Activated CD4-positive, CD25-positive, alpha-beta regulatory T cell treated with anti-CD3 and anti-CD28 coated beads, Interleukin-2, amount 50 U/mL, for 16 hours (primary cell): ENCODE measurements around the gene NME5.
"Not testable (repeated sequence)": the region's sequence is repeated elsewhere in the genome, so short reads cannot be mapped to it uniquely, and the experiment has no call there.

ENCODE experiments used
- DNase-seq: peaks from one replicate; pipeline ENCODE4 v3.0.0-alpha.2; 2020; ENCODE audit warnings: low read depth, low spot score

Gene NME5, protein sequence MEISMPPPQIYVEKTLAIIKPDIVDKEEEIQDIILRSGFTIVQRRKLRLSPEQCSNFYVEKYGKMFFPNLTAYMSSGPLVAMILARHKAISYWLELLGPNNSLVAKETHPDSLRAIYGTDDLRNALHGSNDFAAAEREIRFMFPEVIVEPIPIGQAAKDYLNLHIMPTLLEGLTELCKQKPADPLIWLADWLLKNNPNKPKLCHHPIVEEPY

DNA sequence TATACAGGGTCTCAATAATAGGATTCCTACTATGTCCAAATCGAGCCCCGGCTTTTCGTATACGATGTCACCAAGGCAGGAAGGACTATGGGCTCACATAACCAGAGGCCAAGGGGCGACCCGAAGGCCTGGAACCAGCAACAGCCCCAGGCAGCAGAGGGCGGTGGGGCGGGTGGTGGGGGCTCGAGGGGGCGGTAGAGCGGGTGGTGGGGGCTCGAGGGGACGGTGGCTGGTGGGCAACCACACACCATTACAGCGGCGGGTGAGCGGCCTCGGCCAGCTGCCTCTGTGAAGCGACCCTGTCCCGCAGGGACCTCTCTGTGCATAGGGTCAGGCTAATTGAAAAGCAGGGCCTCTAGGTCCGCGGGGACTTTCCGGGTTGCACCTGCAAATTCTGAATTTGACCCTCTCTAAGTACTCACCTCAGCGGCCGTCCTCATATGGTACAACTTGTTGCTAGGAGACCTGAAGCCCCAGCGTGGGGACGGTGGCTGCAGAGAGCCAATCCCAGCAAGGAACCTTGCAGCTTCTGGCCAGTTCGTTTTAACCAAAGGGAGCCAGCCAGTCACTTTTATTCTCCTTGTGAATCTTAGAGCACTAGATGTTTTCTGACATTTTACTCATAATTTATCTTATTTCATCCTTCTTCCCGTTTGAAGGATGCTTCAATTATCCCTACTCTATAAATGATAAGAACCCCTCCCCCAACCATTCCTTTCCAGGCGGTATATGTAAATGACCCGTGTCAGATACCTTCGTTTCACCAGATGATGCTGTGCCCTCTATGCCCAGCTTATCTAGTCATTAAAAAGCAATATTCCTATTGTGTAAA lies at the start of gene NME5:
NME5 (minus strand) TSS at position 480 of the 832 bp plus-strand sequence. CDS start 648 bp downstream, outside the sequence.
- no peak for DNase-seq

GRCh38 chr5:138188626-138189025 lies 49.4 kb upstream of the NME5 start:
- DNase-seq: no peak

- no peak for DNase-seq
These were observed 46.8 kb upstream of the NME5 start for GRCh38 chr5:138186002-138186447.

DNA sequence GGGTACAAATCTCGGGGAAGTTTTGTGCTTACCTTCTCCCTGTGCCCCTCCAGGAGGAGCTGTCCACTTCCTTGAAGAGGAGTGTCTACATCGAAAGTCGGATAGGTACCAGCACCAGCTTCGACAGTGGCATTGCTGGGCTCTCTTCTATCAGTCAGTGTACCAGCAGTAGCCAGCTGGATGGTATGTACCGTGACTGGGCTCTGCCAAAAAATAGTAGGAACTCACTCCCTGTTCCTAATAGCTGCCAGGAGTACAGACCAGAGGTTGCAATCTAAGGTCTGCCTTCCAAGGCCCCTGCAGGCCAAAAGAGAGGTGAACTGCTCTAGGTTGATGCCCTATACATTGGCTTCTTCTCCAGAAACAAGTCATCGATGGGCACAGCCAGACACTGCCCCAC lies 43.6 kb upstream of the NME5 start:
- no peak for DNase-seq

DNA sequence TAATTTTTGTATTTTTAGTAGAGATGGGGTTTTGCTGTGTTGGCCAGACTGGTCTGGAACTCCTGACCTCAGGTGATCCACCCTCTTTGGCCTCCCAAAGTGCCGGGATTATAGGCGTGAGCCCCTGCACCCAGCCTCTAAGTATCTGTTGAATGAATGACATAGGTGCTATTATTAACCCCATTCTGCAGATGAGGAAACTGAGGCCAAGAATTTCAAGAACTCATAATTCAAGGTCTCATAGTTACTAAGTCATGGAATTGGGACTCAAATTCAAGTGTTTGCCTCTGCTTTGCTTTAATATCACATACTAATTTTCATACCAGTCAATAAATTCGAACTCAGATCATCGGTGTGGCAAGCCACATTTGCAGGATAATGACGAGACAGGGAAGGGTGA lies 41.6 kb upstream of the NME5 start:
- DNase-seq: no peak

DNA sequence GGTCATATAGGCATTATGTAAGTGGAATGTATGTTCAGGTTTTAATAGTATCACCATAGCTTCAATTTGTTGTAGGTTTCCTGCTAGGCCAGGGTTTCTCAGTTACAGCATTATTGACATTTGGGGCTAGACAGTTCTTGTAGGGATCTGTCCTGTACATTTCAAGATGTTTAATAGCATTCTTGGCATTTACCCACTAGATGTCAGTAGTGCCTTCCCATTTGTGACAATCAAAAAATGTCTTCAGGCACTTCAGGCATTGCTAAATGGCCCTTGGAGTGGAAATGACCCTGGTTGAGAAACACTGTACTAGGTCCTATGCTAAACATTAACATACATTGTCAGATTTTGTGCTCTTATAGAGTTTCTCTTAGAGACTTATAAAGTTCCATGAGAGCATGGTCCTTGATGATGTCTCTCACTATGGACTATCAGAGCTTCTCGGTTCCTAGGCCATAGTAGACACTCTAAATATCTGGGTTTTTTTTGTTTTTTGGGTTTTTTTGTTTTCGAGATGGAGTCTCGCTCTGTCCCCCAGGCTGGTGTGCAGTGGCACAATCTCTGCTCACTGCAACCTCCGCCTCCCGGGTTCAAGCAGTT lies 41.1 kb upstream of the NME5 start:
- no peak for DNase-seq

DNA sequence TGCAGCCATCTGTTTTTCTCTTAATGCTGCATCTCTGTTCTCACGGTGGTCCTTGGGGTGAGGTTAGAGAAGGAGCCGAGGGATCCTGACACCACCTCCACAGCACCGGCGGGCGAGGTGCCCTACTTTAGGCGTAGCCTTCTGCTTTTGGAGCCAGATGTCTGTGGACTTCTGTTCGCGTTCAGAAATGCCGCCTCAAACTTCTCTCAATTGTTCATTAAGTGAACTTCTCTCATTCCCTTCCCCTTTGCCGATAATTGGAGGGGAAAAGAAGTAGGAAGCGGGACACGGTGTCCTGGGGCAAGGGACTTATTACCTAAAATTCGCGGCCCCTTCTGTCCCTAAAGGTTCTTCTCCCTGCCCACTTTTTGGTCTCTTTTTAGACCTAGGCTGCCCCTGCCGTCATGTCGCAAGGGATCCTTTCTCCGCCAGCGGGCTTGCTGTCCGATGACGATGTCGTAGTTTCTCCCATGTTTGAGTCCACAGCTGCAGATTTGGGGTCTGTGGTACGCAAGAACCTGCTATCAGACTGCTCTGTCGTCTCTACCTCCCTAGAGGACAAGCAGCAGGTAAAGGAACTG lies 40.1 kb upstream of the NME5 start:
- DNase-seq: no peak

DNA sequence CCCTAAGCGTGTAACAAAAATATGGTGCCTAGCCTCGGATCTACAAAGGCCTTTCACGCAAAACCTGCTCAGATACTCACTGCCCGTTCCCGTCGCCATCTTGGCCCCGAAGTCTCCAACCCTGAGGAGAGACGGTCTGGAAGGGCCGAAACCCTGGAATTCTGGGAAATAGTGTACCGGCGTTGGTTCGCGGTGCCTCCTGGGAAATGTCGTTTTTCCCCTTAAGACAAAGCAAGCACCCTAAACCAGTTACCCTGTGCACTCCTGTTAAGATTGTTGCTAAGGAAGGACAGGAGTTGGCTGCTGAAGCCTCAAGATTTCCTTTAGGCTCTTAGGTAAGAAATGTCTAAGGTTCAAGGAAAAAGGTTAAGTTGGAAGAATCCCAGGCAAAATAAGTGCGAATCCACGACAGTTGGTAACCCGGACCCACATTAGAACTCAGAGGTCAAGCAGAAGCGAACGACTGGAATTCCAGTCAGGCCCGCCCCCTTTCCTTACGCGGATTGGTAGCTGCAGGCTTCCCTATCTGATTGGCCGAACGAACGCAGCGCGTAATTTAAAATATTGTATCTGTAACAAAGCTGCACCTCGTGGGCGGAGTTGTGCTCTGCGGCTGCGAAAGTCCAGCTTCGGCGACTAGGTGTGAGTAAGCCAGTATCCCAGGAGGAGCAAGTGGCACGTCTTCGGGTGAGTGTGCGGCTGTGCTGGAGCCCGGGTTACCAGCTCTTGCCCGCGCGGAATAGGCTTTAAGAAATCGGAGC lies 39.5 kb upstream of the NME5 start, which contains the start of the genes BRD8 and KIF20A:
BRD8 (minus strand) TSS at position 115 of the 761 bp plus-strand sequence; CDS start at position 99, 16 bp downstream.
KIF20A (plus strand) TSS at position 597 of the 761 bp plus-strand sequence. CDS start 569 bp downstream, outside the sequence.
- peak; percentile 80 for DNase-seq

DNA sequence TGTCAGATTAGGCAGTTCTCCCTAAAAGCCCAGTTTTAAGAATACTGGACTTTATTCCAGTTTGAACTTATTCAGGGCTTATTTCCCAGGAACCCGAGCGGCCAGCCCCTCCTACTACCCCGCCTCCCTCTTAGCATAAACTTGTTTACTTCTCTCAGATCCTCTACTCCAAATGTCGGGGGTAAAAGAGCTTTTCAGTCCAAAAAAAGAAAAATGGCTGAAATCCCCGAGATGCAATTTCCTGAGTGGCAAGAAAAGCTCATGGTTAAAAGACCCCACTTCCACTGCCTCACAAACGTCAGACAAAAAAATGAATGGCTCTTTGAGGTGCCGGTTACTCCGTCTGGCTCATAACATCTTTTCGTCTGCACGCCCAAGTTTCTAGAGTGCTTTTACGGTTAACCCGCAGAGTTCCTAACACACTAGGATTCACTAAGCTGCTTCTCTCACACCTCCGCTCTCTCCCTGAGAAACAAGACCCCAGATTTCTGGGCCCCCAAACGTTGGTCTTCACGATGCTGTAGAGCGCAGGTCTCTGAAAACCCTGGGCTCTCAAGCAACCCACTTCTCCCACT lies 38.8 kb upstream of the NME5 start:
- no peak for DNase-seq

DNA sequence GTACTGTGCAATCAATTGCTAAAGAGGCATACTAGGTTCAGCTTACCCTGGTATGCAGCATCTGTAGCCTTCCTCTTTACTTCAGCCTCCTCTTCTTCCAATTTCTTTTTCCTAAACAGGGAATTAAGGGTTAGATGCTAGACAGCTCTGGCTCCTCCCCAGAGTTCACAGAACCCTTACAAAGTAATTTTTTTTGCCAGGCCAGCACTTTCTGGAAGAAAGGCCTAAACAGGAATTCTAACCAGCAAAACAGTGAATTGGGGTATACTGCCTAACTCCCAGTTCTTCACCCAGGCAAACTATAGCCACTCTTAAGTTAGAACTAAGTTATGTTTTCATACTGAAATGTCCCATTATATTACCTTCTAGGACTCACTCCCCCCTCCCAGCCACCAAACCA lies 31.1 kb upstream of the NME5 start:
- DNase-seq: no peak

- no peak for DNase-seq
These were observed 29.9 kb upstream of the NME5 start for GRCh38 chr5:138169124-138169523.

DNA sequence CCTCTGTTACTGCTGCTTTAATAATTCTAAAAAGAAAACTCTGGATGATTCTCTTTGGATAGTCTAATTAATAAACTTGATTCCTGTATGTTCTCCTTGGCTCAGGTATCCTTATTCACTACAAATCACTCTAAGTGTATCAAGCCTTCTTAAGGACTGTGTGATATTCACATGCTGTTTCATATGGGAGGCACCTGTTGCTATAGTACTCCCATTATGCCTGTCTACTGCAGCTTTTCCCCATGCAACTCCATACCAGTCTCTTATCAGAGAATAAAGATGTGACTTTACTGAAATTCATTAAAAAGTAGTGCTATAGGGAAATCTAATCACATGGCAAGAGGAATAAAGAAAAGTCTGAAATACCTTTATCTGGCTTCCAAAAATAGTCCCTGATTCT lies 24.5 kb upstream of the NME5 start:
- no peak for DNase-seq

GRCh38 chr5:138160706-138161105 lies 21.5 kb upstream of the NME5 start:
- DNase-seq: no peak

DNA sequence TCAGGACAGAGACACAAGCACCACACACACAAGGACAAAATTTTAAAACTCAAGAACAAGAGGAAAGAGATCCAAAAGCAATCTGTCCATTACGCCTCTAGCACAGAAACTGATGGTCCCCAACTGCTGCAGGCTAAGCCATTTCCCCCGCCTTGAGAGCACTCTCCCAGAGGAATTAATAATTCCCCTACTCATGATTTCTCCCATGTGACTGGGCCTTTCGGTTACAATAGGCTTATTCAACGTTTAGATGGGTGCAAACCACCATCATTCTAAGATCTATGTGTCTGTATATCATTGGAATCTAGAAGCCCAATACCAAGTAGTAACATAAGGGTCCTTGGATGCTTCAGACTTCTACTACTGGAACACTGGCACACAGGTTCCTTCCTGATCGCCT lies 20.4 kb upstream of the NME5 start:
- DNase-seq: no peak

- no peak for DNase-seq
These were observed 18.4 kb upstream of the NME5 start for GRCh38 chr5:138157626-138158025.

GRCh38 chr5:138155977-138156376 lies 16.7 kb upstream of the NME5 start:
- not testable (repeated sequence) for DNase-seq

DNA sequence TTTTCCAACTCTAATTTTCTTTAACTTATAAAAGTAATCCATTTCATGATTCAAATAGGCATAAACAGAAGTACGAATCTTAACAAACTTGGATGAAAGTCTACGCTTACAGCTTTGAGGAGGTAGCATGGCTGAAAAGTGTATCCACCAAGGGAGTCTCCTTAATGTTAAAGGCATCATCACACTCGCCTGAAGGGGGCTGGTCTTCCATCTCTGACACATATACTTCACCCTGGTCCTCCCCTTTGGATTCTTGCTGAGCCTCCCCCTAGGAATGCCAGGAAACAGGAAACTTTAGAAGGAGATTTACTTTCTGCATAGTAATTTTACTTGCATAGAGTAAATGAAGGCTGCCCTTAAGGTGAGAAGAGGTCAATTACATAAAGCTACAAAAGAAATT lies 10.3 kb upstream of the NME5 start:
- DNase-seq: no peak

DNA sequence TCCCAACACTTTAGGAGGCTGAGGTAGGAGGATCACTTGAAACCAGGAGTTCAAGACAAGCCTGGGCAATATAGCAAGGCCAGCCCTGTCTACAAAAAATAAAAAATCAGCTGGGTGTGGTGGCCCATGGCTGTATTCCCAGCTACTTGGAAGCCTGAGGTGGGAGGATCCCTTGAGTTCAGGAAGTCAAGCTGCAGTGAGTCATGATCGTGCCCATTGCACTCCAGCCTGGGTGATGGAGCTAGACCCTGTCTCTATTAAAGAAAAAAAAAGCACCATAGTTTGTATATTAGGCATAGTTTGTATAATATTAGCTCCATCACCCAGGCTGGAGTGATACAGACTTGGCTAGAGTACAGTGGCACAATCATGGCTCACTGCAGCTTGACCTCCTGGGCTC lies 9.6 kb upstream of the NME5 start:
- DNase-seq: no peak

GRCh38 chr5:138143578-138143977 lies 4.3 kb upstream of the NME5 start:
- DNase-seq: not testable (repeated sequence)

DNA sequence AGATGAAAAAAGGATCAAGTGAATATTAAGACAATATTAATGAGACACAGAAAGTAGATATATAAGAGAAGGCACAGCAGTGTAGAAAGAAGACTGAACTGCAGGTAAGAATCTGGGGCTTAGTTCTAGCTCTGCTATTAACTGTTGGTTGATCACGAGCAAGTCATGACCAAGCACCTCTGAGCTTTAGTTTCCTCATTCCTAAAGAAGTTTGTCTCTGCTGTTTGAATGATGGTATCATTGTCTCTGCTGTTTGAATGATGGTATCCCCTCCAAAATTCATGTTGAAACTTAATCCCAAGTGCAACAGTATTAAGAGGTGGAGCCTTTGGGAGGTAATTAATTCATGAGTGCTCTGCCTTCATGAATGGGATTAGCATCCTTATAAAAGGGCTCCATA lies 2.5 kb upstream of the NME5 start:
- no peak for DNase-seq

DNA sequence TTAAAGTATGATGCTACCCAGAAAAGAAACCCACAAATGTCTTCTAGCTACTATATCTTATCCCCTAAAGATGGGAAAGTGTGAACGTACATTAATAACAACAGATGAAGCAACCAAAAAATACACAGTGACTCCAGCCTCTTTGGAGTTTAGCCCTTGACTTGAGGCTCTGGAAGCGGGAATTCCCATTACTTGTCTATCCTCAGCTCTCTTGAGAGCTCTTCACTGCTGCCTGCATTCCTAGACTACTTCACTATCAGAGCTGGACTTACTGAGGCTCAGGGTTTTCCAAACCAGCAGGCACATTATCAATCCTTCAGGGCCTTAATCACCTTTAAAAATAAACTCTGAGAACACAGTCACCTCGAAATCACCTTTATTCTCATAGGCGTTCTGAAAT lies 1.0 kb upstream of the NME5 start:
- no peak for DNase-seq
